Stimulated activated CD4-positive, alpha-beta T cell treated with anti-CD3 and anti-CD28 coated beads, Interleukin-12 subunit alpha, Interleukin-12 subunit beta, amount 100 ng/mL, for 24 hours (primary cell): ENCODE data around the gene PSMA6.
"Not testable (repeated sequence)": the region's sequence is repeated elsewhere in the genome, so short reads cannot be mapped to it uniquely, and the experiment has no call there.

ENCODE experiments used
- DNase-seq, 2 experiments: peaks; one replicate each; pipeline ENCODE4 v3.0.0-alpha.2; 2020; ENCODE audit warnings: low read depth in 2 of 2

The PSMA6 gene

GRCh38 chr14:35285168-35286002 is 6.8 kb upstream of the PSMA6 start:
- DNase-seq: no peak

- no peak for DNase-seq
Observed at GRCh38 chr14:35286003-35286600, 6.1 kb upstream of the PSMA6 start.

- no peak for DNase-seq
Observed at GRCh38 chr14:35286707-35287106, 5.5 kb upstream of the PSMA6 start.

GRCh38 chr14:35287431-35288013 is 4.7 kb upstream of the PSMA6 start:
- peak; percentile 45 to 61 for DNase-seq

- no peak for DNase-seq
Observed at GRCh38 chr14:35289623-35290022, 2.6 kb upstream of the PSMA6 start.

GRCh38 chr14:35292770-35293561 is 784 bp downstream of the PSMA6 start:
- DNase-seq: no peak

GRCh38 chr14:35295845-35296161 is 3.6 kb downstream of the PSMA6 start:
- no peak for DNase-seq

- no peak for DNase-seq
Observed at GRCh38 chr14:35296545-35296944, 4.4 kb downstream of the PSMA6 start.

DNA sequence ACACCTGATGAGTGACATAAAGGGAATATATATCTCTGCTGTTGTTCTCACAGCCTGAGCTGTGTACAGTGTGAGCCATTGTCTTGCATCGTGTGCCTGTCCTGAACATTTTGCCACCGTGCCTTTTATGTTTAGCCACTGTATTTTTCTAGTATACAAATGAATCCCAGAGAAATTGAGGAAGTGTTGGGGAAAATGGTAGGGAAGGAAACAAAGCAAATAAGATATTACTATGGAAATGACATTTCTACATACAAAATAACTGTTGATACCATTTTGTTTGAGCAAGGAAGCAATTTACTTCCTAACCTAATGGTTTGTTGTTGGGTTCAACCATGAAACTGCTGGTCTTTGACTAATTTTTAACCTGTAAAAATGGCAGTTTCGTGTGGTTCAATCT is 5.5 kb downstream of the PSMA6 start:
- DNase-seq: no peak

- no peak for DNase-seq
Observed at GRCh38 chr14:35298351-35298750, 6.2 kb downstream of the PSMA6 start.

DNA sequence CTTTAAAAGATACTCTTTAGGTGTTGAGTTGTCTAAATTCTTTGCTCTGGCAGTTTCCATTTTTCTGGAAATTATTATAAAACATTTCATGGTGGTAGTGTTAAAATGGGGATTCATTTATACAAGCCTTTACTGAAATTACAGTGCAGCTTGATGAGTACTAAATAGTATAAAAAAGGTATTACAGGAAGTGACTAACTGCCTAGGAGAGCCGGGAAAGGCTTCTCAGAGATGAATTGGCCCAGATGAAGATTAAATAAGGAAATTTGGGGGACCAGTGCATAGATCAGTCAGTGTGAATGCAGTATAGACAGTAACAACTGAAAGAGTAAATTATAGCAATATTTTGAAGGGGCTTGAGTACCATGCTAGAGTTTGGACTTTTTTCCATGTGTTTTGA is 7.5 kb downstream of the PSMA6 start:
- no peak for DNase-seq

DNA sequence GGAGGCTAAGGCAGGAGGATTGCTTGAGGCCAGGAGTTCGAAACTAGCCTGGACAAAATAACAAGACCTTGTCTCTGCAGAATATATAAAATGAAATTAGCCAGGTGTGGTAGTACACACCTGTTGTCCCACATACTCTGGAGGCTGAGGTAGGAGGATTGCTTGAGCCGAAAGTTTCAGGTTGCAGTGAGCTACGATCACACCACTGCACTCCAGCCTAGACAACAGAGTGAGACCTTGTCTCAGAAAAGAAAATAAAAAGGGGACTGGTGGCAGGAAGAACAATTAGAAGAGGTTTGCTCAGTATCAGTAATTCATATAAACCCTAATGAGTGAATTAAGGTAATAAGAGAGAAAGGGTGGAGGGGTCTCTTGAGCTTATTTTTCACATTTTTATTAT is 8.0 kb downstream of the PSMA6 start:
- DNase-seq: no peak

GRCh38 chr14:35301334-35301733 is 9.2 kb downstream of the PSMA6 start:
- DNase-seq: not testable (repeated sequence)

DNA sequence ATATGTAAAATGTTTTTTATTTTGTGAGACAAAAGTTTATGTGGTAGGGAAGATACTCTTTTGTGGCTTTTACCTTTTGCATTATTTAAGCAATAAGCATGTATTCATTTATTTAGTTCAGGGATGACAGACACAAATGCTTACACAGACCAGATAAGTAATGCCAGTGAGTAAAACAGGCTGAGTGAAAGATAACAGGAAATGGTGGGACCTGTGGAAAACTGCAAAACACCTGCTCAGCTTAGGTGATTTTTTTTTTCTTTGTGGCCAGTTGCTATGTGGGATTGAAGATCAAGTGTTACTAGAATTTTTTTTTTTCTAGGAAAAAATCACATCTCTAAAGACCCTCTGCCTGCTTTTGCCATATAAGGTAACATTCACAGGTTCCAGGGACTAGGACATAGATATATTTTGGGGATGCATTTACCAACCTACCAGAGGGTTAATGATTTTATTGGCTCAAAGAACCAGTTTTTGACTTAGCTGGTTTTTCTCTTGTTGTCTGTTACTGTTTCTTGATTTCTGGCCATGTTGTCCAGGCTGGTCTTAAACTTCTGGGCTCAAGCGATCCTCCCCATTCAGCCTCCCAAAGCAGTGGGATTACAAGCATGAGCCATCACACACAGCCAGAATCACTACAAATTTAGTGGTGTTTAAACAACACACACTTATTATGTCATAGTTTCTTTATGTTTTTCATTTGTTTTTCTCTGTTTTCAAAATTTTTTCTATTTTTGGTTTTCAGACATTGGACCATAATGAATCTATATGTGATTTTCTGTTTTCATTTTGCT is 9.8 kb downstream of the PSMA6 start:
- no peak for DNase-seq

DNA sequence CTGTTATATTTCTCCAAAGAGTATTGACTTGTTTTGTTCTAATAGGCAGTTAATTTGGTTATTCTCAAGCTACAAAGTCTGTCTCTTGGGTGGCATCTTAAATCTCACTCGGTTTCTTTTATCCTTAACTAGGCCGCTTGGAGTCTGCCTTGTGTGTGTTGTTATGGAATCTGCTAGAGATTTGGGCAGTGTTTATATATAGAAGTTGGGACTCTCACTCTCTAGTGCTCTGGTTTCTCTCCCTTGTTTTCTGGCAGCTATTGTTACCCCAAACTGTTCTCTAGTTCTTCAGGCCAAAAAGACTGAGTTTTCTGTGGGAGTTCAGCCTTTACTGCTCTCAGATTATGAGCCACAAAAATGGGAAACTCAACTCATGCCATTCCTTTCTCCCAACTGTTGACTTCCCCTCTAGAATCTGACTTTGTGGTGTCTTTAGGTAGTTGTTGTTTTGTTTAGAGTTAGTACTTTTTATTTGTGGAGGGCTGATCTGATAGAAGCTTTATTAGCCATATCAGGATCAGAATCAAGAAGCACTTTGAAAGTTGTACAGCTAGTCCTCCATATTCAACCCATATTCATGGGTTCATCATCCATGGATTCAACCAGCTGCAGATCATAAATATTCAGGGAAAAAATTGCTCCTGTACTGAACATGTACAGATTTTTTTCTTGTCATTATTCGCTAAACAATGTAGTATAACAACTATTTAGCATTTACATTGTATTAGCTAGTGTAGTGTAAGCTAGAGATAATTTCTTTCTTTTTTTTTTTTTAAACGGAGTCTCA is 11.2 kb downstream of the PSMA6 start:
- DNase-seq: no peak

- no peak for DNase-seq
Observed at GRCh38 chr14:35304812-35305462, 12.8 kb downstream of the PSMA6 start.

DNA sequence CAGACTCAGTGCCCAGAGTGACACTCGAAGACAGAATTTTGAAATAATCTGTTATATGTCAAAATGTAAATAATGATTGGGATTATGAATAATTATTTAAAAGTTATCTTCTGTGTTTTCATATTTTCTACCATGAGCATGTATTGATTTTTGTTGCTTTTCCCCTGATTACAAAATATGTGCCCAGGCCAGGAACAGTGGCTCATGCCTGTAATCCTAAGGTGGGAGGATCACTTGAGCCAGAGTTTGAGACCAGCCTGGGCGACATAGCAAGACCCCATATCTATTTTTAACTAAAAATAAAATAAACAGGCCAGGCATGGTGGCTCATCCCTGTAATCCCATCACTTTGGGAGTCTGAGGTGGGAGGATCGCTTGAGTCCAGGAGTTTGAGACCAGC is 13.5 kb downstream of the PSMA6 start:
- no peak for DNase-seq

DNA sequence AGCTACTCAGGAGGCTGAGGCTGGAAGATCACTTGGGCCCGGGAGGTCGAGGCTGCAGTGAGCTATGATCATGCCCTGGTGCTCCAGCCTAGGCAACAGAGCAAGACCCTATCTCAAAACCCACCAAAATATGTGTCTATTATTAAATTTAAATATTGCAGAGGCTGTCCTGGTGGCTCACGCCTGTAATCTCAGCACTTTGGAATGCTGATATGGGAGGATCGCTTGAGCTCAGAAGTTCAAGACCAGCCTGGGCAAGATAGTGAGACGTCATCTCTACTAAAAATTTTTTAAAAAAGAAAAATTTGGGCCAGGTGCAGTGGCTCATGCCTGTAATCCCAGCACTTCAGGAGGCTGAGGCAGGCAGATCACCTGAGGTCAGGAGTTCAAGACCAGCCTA is 13.9 kb downstream of the PSMA6 start:
- DNase-seq: no peak

DNA sequence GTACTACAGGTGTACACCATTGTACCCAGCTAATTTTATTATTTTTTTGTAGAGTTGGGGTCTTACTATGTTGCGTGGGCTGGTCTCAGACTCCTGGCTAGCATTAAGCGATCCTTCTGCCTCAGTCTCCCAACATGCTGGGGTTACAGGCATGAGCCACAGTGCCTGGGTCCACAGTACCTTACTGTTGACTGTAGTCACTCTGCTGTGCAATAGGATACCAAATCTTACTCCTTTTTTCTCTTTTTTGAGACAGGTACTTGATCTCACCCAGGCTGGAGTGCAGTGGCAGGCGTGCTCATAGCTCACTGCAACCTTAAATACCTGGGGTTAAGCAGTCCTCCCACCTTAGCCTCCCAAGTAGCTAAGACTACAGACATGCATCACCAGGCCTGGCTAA is 25.6 kb downstream of the PSMA6 start:
- DNase-seq: no peak

DNA sequence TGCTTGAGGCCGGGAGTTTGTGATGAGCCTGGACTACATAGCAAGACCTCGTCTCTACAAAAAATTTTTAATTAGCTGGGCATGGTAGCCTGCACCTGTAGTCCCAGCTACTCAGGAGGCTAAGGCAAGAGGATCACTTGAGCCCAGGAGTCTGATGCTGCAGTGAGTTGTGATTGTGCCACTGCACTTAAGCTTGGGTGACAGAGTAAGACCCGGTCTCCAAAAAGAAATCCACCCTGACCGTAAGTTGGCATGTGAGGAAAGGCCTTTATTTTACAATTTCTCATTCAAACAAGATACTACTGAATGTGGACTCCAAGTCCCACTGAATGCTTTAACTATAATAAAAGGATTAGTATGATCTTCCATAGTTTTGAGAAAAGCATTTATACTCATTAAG is 27.3 kb downstream of the PSMA6 start:
- no peak for DNase-seq
